HepG2 (cell line): ENCODE data around the gene NRN1L. TPM values are rescaled to one million over a fixed set of nuclear protein-coding genes. Genes with fewer than 3 reads are reported as not detected.
A peak's percentile ranks its signal among the peaks of the same experiment; 100 is the strongest.

Experiments used
- BATF2 ChIP-seq: sonication (generic); formaldehyde crosslinking; IDR thresholded peaks from 2 replicates; pipeline ENCODE4 v1.8.0; 2022; ENCODE audit warnings: mild to moderate bottlenecking, missing genetic modification reagents, moderate library complexity
- CBX1 ChIP-seq: IDR thresholded peaks from one replicate; pipeline ENCODE4 v1.6.1; 2016; ENCODE audit warnings: antibody characterized with exemption, low read depth
- FOSL2 ChIP-seq: sonication (generic); formaldehyde crosslinking; IDR thresholded peaks from 2 replicates; pipeline ENCODE4 v1.4.0; 2020; ENCODE audit warnings: missing genetic modification reagents
- FOXP1 ChIP-seq, 2 experiments: fragments of 450-650 bp in 1 of 2; IDR thresholded peaks; 2 replicates each; pipeline ENCODE4 v1.6.1; 2017 to 2018; ENCODE audit warnings: antibody characterized with exemption in 1 of 2
- GLI4 ChIP-seq: sonication (generic); formaldehyde crosslinking; IDR thresholded peaks from 2 replicates; pipeline ENCODE4 v1.5.1; 2020; ENCODE audit warnings: missing genetic modification reagents, mild to moderate bottlenecking, moderate library complexity, borderline replicate concordance
- HOMEZ ChIP-seq: IDR thresholded peaks from 2 replicates; pipeline ENCODE4 v1.6.1; 2016; ENCODE audit warnings: low read depth
- MNT ChIP-seq: fragments of 450-650 bp; IDR thresholded peaks from 2 replicates; pipeline ENCODE4 v1.6.1; 2016
- SRF ChIP-seq: IDR thresholded peaks from 2 replicates; pipeline ENCODE4 v1.6.1; 2011; ENCODE audit warnings: mild to moderate bottlenecking, low read depth, low read length, moderate library complexity
- THAP9 ChIP-seq: sonication (generic); formaldehyde crosslinking; IDR thresholded peaks from 2 replicates; pipeline ENCODE4; 2020; ENCODE audit warnings: missing genetic modification reagents, mild to moderate bottlenecking, borderline replicate concordance
- ZBTB34 ChIP-seq: sonication (generic); formaldehyde crosslinking; IDR thresholded peaks from 2 replicates; pipeline ENCODE4 v1.8.0; 2022; ENCODE audit warnings: mild to moderate bottlenecking, missing genetic modification reagents
- ZBTB37 ChIP-seq: sonication (generic); formaldehyde crosslinking; IDR thresholded peaks from 2 replicates; pipeline ENCODE4 v1.4.0; 2020; ENCODE audit warnings: mild to moderate bottlenecking, missing genetic modification reagents
- ZFP90 ChIP-seq: sonication (generic); formaldehyde crosslinking; IDR thresholded peaks from 2 replicates; pipeline ENCODE4 v1.8.0; 2022; ENCODE audit warnings: missing genetic modification reagents, mild to moderate bottlenecking, inconsistent platforms, borderline replicate concordance
- ZNF17 ChIP-seq: sonication (generic); formaldehyde crosslinking; IDR thresholded peaks from 2 replicates; pipeline ENCODE4 v1.5.0; 2020; ENCODE audit warnings: mild to moderate bottlenecking, missing genetic modification reagents
- ZNF256 ChIP-seq: sonication (generic); formaldehyde crosslinking; conservative IDR thresholded peaks from 2 replicates; pipeline ENCODE4 v1.4.0; 2020; ENCODE audit warnings: missing genetic modification reagents
- ZNF567 ChIP-seq: sonication (generic); formaldehyde crosslinking; IDR thresholded peaks from 2 replicates; pipeline ENCODE4 v1.8.1; 2023; ENCODE audit warnings: mild to moderate bottlenecking, missing genetic modification reagents, borderline replicate concordance
- ZNF691 ChIP-seq: sonication (generic); formaldehyde crosslinking; IDR thresholded peaks from 2 replicates; pipeline ENCODE4 v1.4.0; 2020; ENCODE audit warnings: missing genetic modification reagents, low read depth, mild to moderate bottlenecking, borderline replicate concordance
- ZNF780A ChIP-seq: sonication (generic); formaldehyde crosslinking; IDR thresholded peaks from 2 replicates; pipeline ENCODE4 v1.8.0; 2022; ENCODE audit warnings: mild to moderate bottlenecking, missing genetic modification reagents, moderate library complexity
- polyA plus RNA-seq, 8 experiments: library from polyadenylated mRNA; depleted of rRNA in 3 of 8; stranded (reverse) in 7 of 8; unstranded in 1 of 8; fragments of >200 nt; fragmentation: Illumina TruSeq in 4 of 8; extraction: Trizol in 4 of 8; gene quantifications; 2 replicates each; pipeline versions ENCODE4 v1.2.1 to v1.2.3, GENCODE V29; 2011 to 2016; ENCODE audit warnings: low read depth in 4 of 8, missing spikeins in 1 of 8, mixed read lengths in 1 of 8; ENCODE audit not compliant: insufficient read depth in 1 of 8
- total RNA-seq, 5 experiments: library from RNA; depleted of rRNA; stranded (reverse); fragments of >200 nt; fragmentation: Illumina TruSeq; extraction: Trizol; gene quantifications; 2 replicates each; pipeline ENCODE4 v1.2.3, GENCODE V29; 2016; ENCODE audit warnings: low read depth in 1 of 5

The NRN1L gene
- total and polyA plus RNA-seq, 2 of the 13 experiments (the other 11 are each of a cell fraction or from before 2014, with no cell fraction given): 0.53 to 1.2 TPM

GRCh38 chr16:67872631-67873434, 11.9 kb upstream of the NRN1L start, which contains the start of gene EDC4 (continued):
- no peak for TF ChIP-seq ZBTB37 (CRISPR knock-in tag)
- peak; percentile 79; the same call in 1 of the 2 replicates for TF ChIP-seq GLI4 (CRISPR knock-in tag)
- TF ChIP-seq MNT: no peak
- 0 out of 2 replicates have a peak, but pooled peaks have one; percentile 47 for TF ChIP-seq ZNF567 (CRISPR knock-in tag)
- TF ChIP-seq ZNF780A: peak; percentile 85; the same call in 1 of the 2 replicates
- no peak; the same call in 1 of the 2 replicates for TF ChIP-seq ZBTB34 (CRISPR knock-in tag)
- peak; percentile 65 for TF ChIP-seq FOSL2
- peak; percentile 85 for TF ChIP-seq CBX1
- 0 out of 2 replicates have a peak, but pooled peaks have one; percentile 55 for TF ChIP-seq SRF
- peak; percentile 64; the same call in 1 of the 2 replicates for TF ChIP-seq THAP9
- peak; percentile 86 for TF ChIP-seq ZNF691 (CRISPR knock-in tag)
- TF ChIP-seq BATF2 (CRISPR knock-in tag): peak; percentile 94
- peak; percentile 67; the same call in 1 of the 2 replicates for TF ChIP-seq ZFP90
- no peak for TF ChIP-seq FOXP1 (IDR thresholded peaks at IDR 0.05)
- no peak for TF ChIP-seq FOXP1 (CRISPR knock-in tag; IDR thresholded peaks at IDR 0.05)
- TF ChIP-seq HOMEZ (CRISPR knock-in tag): peak; percentile 61; the same call in 1 of the 2 replicates
- no peak for TF ChIP-seq ZNF17 (CRISPR knock-in tag)
- TF ChIP-seq ZNF256 (CRISPR knock-in tag): peak; percentile 67; the same call in 1 of the 2 replicates
